GM06990 (cell line): ENCODE measurements around the gene LRRC2.

Experiments used
- DNase-seq: peaks from one replicate; pipeline ENCODE4 v3.0.0-alpha.2; 2011; ENCODE audit not compliant: insufficient read length; ENCODE audit errors: extremely low read depth
- H3K27me3 ChIP-seq: replicated peaks from 2 replicates; pipeline ENCODE4 v1.6.0; 2011; ENCODE audit warnings: low read length; ENCODE audit not compliant: control insufficient read depth, insufficient read depth
- H3K36me3 ChIP-seq: 2 replicates; pipeline ENCODE4 v1.5.1; 2011; ENCODE audit warnings: low read length; ENCODE audit not compliant: control insufficient read depth, insufficient read depth
- H3K4me3 ChIP-seq: replicated peaks from 2 replicates; pipeline ENCODE4 v1.5.1; 2011; ENCODE audit warnings: low read depth, mild to moderate bottlenecking, control low read depth, low read length
- CTCF ChIP-seq: IDR thresholded peaks from 2 replicates; pipeline ENCODE4 v1.5.1; 2011; ENCODE audit warnings: low read length, control low read depth, mild to moderate bottlenecking, inconsistent platforms; ENCODE audit not compliant: insufficient read depth, poor library complexity, severe bottlenecking

LRRC2 gene

GRCh38 chr3:46508850-46509591 lies 57.1 kb downstream of the LRRC2 start:
- TF ChIP-seq CTCF, result no peak
- Histone ChIP-seq H3K4me3 (no peak overlapping the region), H3K27me3 (no peaks in the 10 kb centered on the region), H3K36me3 (no peaks in the 10 kb centered on the region)
- no peak for DNase-seq

GRCh38 chr3:46506526-46506925 lies 59.6 kb downstream of the LRRC2 start:
- H3K27me3 ChIP-seq, result no peaks in the 10 kb centered on the region
- H3K4me3 ChIP-seq, result no peak overlapping the region
- no peak for TF ChIP-seq CTCF
- no peaks in the 10 kb centered on the region for H3K36me3 ChIP-seq
- DNase-seq, result no peak

GRCh38 chr3:46505953-46506352 lies 60.1 kb downstream of the LRRC2 start:
- no peak for DNase-seq
- TF ChIP-seq CTCF, result no peak
- Histone ChIP-seq H3K27me3 (no peaks in the 10 kb centered on the region), H3K36me3 (no peaks in the 10 kb centered on the region), H3K4me3 (no peak overlapping the region)

- no peaks in the 10 kb centered on the region for H3K36me3 ChIP-seq
- no peak for TF ChIP-seq CTCF
- H3K27me3 ChIP-seq, result no peaks in the 10 kb centered on the region
- no peak overlapping the region for H3K4me3 ChIP-seq
- DNase-seq, result no peak
Measured at GRCh38 chr3:46504789-46505188, 61.3 kb downstream of the LRRC2 start.

GRCh38 chr3:46503200-46503874 lies 62.8 kb downstream of the LRRC2 start:
- no peak for DNase-seq
- Histone ChIP-seq H3K27me3 (no peaks in the 10 kb centered on the region), H3K36me3 (no peaks in the 10 kb centered on the region), H3K4me3 (no peak overlapping the region)
- TF ChIP-seq CTCF, result no peak

- no peaks in the 10 kb centered on the region for H3K27me3 ChIP-seq
- TF ChIP-seq CTCF, result no peak
- no peaks in the 10 kb centered on the region for H3K36me3 ChIP-seq
- no peak for DNase-seq
- no peak overlapping the region for H3K4me3 ChIP-seq
Measured at GRCh38 chr3:46501702-46502101, 64.4 kb downstream of the LRRC2 start.
